ENCODE measurements around the gene C2CD4A. TPM values are rescaled to one million over a fixed set of nuclear protein-coding genes. Genes with fewer than 3 reads are reported as not detected.

Gene C2CD4A
- polyA plus RNA-seq, 1 of the 3 experiments (the other 2 are of a cell fraction) = not detected

- no peaks in the 10 kb centered on the region for H3F3A ChIP-seq (replicated peaks; ENCODE audit: insufficient read depth)
- no peaks in the 10 kb centered on the region for H3K9me3 ChIP-seq
- no peaks in the 10 kb centered on the region for H3K27me3 ChIP-seq (ENCODE audit: insufficient read depth)
- ChIA-PET POLR2A (no interaction called here), CTCF (interaction anchor here (0.7 to 1.7 kb wide), 2 partner anchors 10 to 13 kb away, joined by 3 to 5 read pairs; no protein-coding TSS in a partner anchor)
- DNase-seq = no peak
- no peak overlapping the region for H3K4me3 ChIP-seq (ENCODE audit: low read depth in 2 of 2, low read length in 1 of 2)
- no peaks in the 10 kb centered on the region for H3K9me2 ChIP-seq
- no peaks in the 10 kb centered on the region for H4K20me1 ChIP-seq (ENCODE audit: insufficient read depth)
- H3K4me2 ChIP-seq = no peak overlapping the region
- WGBS (ENCODE audit: low lambda C conversion rate) = 73% methylated on average over 2 of the region's 2 CpGs
- H3K79me2 ChIP-seq (ENCODE audit: insufficient read depth) = no peaks in the 10 kb centered on the region
- H3K27ac ChIP-seq (ENCODE audit: low read depth in 2 of 2, low read length in 1 of 2) = no peak overlapping the region
- H3K9ac ChIP-seq = no peak overlapping the region
- peaks cover 3 to 22% of the 10 kb centered on the region in 2 experiments; a peak in 2 of 4 replicates for H3K4me1 ChIP-seq (ENCODE audit: control insufficient read depth in 1 of 2, insufficient read depth in 2 of 2, low read depth in 1 of 2, low read length in 1 of 2)
- no peaks in the 10 kb centered on the region for H3K36me3 ChIP-seq (replicated peaks in 1 of 2; ENCODE audit: control insufficient read depth in 1 of 2, insufficient read depth in 2 of 2, low read length in 1 of 2)
- TF ChIP-seq NFIC (IDR thresholded peaks at IDR 0.05; ENCODE audit: borderline replicate concordance) (no peak), GATA2 (CRISPR knock-in tag; IDR thresholded peaks at IDR 0.05) (no peak), NRF1 (IDR thresholded peaks at IDR 0.05; ENCODE audit: low read depth, low read length) (no peak)
- no peak overlapping the region for H2AFZ ChIP-seq (ENCODE audit: low read depth)
Observed at GRCh38 chr15:62089616-62090015, 22.8 kb downstream of the C2CD4A start.

- CTCF ChIA-PET = interaction anchor here (1.7 kb wide), 1 partner anchor 12 kb away, joined by 5 read pairs; no protein-coding TSS in a partner anchor
- no peak for TF ChIP-seq NFIC (IDR thresholded peaks at IDR 0.05; ENCODE audit: borderline replicate concordance)
- TF ChIP-seq RAD21 (IDR thresholded peaks at IDR 0.05; ENCODE audit: low read length) = no peak
- TF ChIP-seq RFX5 (IDR thresholded peaks at IDR 0.05; ENCODE audit: low read length) = no peak
- TF ChIP-seq PBX3 (IDR thresholded peaks at IDR 0.05) = no peak
- no peak for TF ChIP-seq USF2 (IDR thresholded peaks at IDR 0.05; ENCODE audit: borderline replicate concordance, low read depth, low read length)
- TF ChIP-seq ZBTB33 (IDR thresholded peaks at IDR 0.05; ENCODE audit: borderline replicate concordance, low read depth) = no peak
- TF ChIP-seq FOSL2 (IDR thresholded peaks at IDR 0.05; ENCODE audit: borderline replicate concordance, low read depth) = no peak
- TF ChIP-seq EZH2phosphoT487 (IDR thresholded peaks at IDR 0.05; ENCODE audit: borderline replicate concordance, low read depth) = no peak
- TF ChIP-seq IRF3 (IDR thresholded peaks at IDR 0.05; ENCODE audit: low read depth, low read length) = no peak
- no peak for TF ChIP-seq REST (IDR thresholded peaks at IDR 0.05; ENCODE audit: low read depth, low read length)
- TF ChIP-seq TEAD4 (IDR thresholded peaks at IDR 0.05; ENCODE audit: borderline replicate concordance, insufficient read depth) = no peak
- no peak for TF ChIP-seq FOXM1 (IDR thresholded peaks at IDR 0.05; ENCODE audit: low read depth)
- TF ChIP-seq GATA2 (CRISPR knock-in tag; IDR thresholded peaks at IDR 0.05) = no peak
- TF ChIP-seq JUND (IDR thresholded peaks at IDR 0.05) = no peak
- TF ChIP-seq MAX (IDR thresholded peaks at IDR 0.05; ENCODE audit: low read depth) = no peak
- no peak for TF ChIP-seq SIN3A (IDR thresholded peaks at IDR 0.05; ENCODE audit: borderline replicate concordance, low read depth, low read length)
- no peak for TF ChIP-seq MEF2A (IDR thresholded peaks at IDR 0.05; ENCODE audit: borderline replicate concordance, low read depth)
- no peak for TF ChIP-seq FOXJ3 (CRISPR knock-in tag; IDR thresholded peaks at IDR 0.05)
Observed at GRCh38 chr15:62090988-62091387, 24.2 kb downstream of the C2CD4A start.

More at GRCh38 chr15:62090988-62091387, 24.2 kb downstream of the C2CD4A start:
- H3K4me2 ChIP-seq = no peak overlapping the region
- no peak overlapping the region for H3K27ac ChIP-seq (ENCODE audit: low read depth in 2 of 2, low read length in 1 of 2)
- no peak overlapping the region for H3K9ac ChIP-seq
- no peak overlapping the region for H3K4me3 ChIP-seq (ENCODE audit: low read depth in 2 of 2, low read length in 1 of 2)
- H3F3A ChIP-seq (replicated peaks; ENCODE audit: insufficient read depth) = no peaks in the 10 kb centered on the region
- POLR2A ChIA-PET = no interaction called here
- H3K9me3 ChIP-seq = no peaks in the 10 kb centered on the region
- 78% methylated on average over 7 of the region's 7 CpGs for WGBS (ENCODE audit: low lambda C conversion rate)
- H3K79me2 ChIP-seq (ENCODE audit: insufficient read depth) = no peaks in the 10 kb centered on the region
- no peaks in the 10 kb centered on the region for H4K20me1 ChIP-seq (ENCODE audit: insufficient read depth)
- no peaks in the 10 kb centered on the region for H3K36me3 ChIP-seq (replicated peaks in 1 of 2; ENCODE audit: control insufficient read depth in 1 of 2, insufficient read depth in 2 of 2, low read length in 1 of 2)
- no peaks in the 10 kb centered on the region for H3K9me2 ChIP-seq
- no peaks in the 10 kb centered on the region for H3K27me3 ChIP-seq (ENCODE audit: insufficient read depth)
- H3K4me1 ChIP-seq (ENCODE audit: control insufficient read depth in 1 of 2, insufficient read depth in 2 of 2, low read depth in 1 of 2, low read length in 1 of 2) = peaks cover 3 to 20% of the 10 kb centered on the region in 2 experiments; a peak in 2 of 4 replicates
- H2AFZ ChIP-seq (ENCODE audit: low read depth) = no peak overlapping the region
- no peak for DNase-seq

Measured in SK-N-SH (cell line).